HepG2 (cell line): ENCODE results near the gene PPEF2. TPM values are rescaled to one million over a fixed set of nuclear protein-coding genes. Genes with fewer than 3 reads are reported as not detected.
"Not testable (repeated sequence)": the region's sequence is repeated elsewhere in the genome, so short reads cannot be mapped to it uniquely, and the experiment has no call there.

Experiments used
- ATAC-seq: fragments of 200-7000 bp; cut with Tn5 transposase; 3 replicates; pipeline ENCODE4 v1.9.1; 2020; ENCODE audit warnings: mild to moderate bottlenecking, moderate library complexity
- BruUV-seq: library from RNA; stranded (reverse); fragments of 400-500 nt; replicated peaks from 2 replicates; lab custom pipeline; 2021; lab: Mats Ljungman, UMichigan
- CTCF ChIA-PET: fragments of 300-600 bp; formaldehyde crosslinking; extraction: SDS; loops from one replicate; lab custom pipeline; 2021; ENCODE audit warnings: low total read pairs, inconsistent platforms, low intra/inter-chr PET ratio; lab: Yijun Ruan, JAX
- POLR2A ChIA-PET: fragments of 350-600 bp; sonication (Branson Sonifier 250); formaldehyde crosslinking; loops from one replicate; lab custom pipeline; 2020; ENCODE audit warnings: antibody characterized with exemption, inconsistent platforms; lab: Yijun Ruan, JAX
- DNase-seq: peaks from one replicate; pipeline ENCODE4 v3.0.0-alpha.2; 2015; ENCODE audit warnings: low spot score
- FAIRE-seq: peaks from 3 replicates; lab custom pipeline; 2011; peaks lifted over from hg19 to GRCh38; lab: Jason Lieb, UNC
- H2AFZ ChIP-seq: one replicate; pipeline ENCODE4 v1.6.1; 2011; ENCODE audit warnings: low read length, inconsistent platforms
- H3K27ac ChIP-seq: fragments of 300-600 bp; 3 replicates; pipeline ENCODE4 v1.8.0; 2011; ENCODE audit warnings: mixed run types, mild to moderate bottlenecking, mixed read lengths, low read length, inconsistent platforms; ENCODE audit not compliant: insufficient read depth; ENCODE audit errors: extremely low read length
- H3K27me3 ChIP-seq, 2 experiments: fragments of 200-600 bp in 1 of 2; 2 replicates in 1 of 2; 3 replicates in 1 of 2; pipeline versions ENCODE4 v1.6.0 to v1.8.0; 2011; ENCODE audit warnings: low read length in 2 of 2, mild to moderate bottlenecking in 2 of 2, moderate library complexity in 2 of 2, inconsistent platforms in 1 of 2; ENCODE audit not compliant: insufficient read depth in 2 of 2, control insufficient read depth in 1 of 2
- H3K36me3 ChIP-seq, 2 experiments: fragments of 200-600 bp in 1 of 2; replicated peaks in 1 of 2; 2 replicates in 1 of 2; 3 replicates in 1 of 2; pipeline versions ENCODE4 v1.5.1 to v1.8.0; 2011; ENCODE audit warnings: low read length in 2 of 2, inconsistent platforms in 1 of 2; ENCODE audit not compliant: insufficient read depth in 2 of 2, control insufficient read depth in 1 of 2
- H3K4me1 ChIP-seq: 2 replicates; pipeline ENCODE4 v1.5.1; 2012; ENCODE audit warnings: low read length, inconsistent platforms; ENCODE audit not compliant: insufficient read depth
- H3K4me2 ChIP-seq: 2 replicates; pipeline ENCODE4 v1.6.0; 2011; ENCODE audit warnings: low read depth, low read length, inconsistent platforms
- H3K4me3 ChIP-seq, 3 experiments: fragments of 200-600 bp in 1 of 3; sonication (generic), shearing (Covaris generic) in 1 of 3; replicated peaks in 1 of 3; 2 replicates each; pipeline ENCODE4 v1.5.1; 2011 to 2016; ENCODE audit warnings: low read length in 3 of 3, inconsistent platforms in 2 of 3, low read depth in 2 of 3, mild to moderate bottlenecking in 2 of 3, control low read depth in 1 of 3, mixed read lengths in 1 of 3; ENCODE audit not compliant: insufficient read depth in 1 of 3
- H3K79me2 ChIP-seq: one replicate; pipeline ENCODE4 v1.6.1; 2011; ENCODE audit warnings: low read length, inconsistent platforms; ENCODE audit not compliant: insufficient read depth
- H3K9ac ChIP-seq: 2 replicates; pipeline ENCODE4 v1.6.0; 2011; ENCODE audit warnings: mild to moderate bottlenecking, low read depth, low read length, inconsistent platforms; ENCODE audit not compliant: insufficient read depth
- H3K9me3 ChIP-seq: 2 replicates; pipeline ENCODE4 v1.5.1; 2012; ENCODE audit warnings: mild to moderate bottlenecking, low read length
- H4K20me1 ChIP-seq: 2 replicates; pipeline ENCODE4 v1.6.0; 2011; ENCODE audit warnings: inconsistent platforms, mild to moderate bottlenecking, low read length, moderate library complexity; ENCODE audit not compliant: insufficient read depth
- ATF4 ChIP-seq, 2 experiments: fragments of 450-650 bp in 1 of 2; sonication (generic) in 1 of 2; formaldehyde crosslinking; IDR thresholded peaks; 2 replicates each; pipeline versions ENCODE4 v1.5.0 to v1.8.0; 2020 to 2022; ENCODE audit warnings: mild to moderate bottlenecking in 1 of 2, missing genetic modification reagents in 1 of 2
- BCL6 ChIP-seq: IDR thresholded peaks from 2 replicates; pipeline ENCODE4 v1.6.1; 2016; ENCODE audit warnings: missing genetic modification reagents, missing compliant biosample characterization
- GATAD2A ChIP-seq: IDR thresholded peaks from 2 replicates; pipeline ENCODE4 v1.6.1; 2016
- HOMEZ ChIP-seq: IDR thresholded peaks from 2 replicates; pipeline ENCODE4 v1.6.1; 2016; ENCODE audit warnings: low read depth
- ISL2 ChIP-seq: sonication (generic); formaldehyde crosslinking; IDR thresholded peaks from 2 replicates; pipeline ENCODE4 v1.5.0; 2020; ENCODE audit warnings: missing genetic modification reagents
- MAFK ChIP-seq, 2 experiments: IDR thresholded peaks in 1 of 2; conservative IDR thresholded peaks in 1 of 2; 2 replicates each; pipeline ENCODE4 v1.6.1; 2011; ENCODE audit warnings: improper control_type of control experiment in 2 of 2, low read length in 2 of 2
- RAD21 ChIP-seq: fragments of 450-650 bp; formaldehyde crosslinking; IDR thresholded peaks from 2 replicates; pipeline ENCODE4 v1.5.0; 2020; ENCODE audit warnings: mild to moderate bottlenecking
- TOPORS ChIP-seq: sonication (generic); formaldehyde crosslinking; IDR thresholded peaks from 2 replicates; pipeline ENCODE4 v1.8.0; 2023; ENCODE audit warnings: mild to moderate bottlenecking, missing genetic modification reagents
- ZNF362 ChIP-seq: sonication (generic); formaldehyde crosslinking; IDR thresholded peaks from 2 replicates; pipeline ENCODE4 v1.4.0; 2020; ENCODE audit warnings: missing genetic modification reagents, mild to moderate bottlenecking, borderline replicate concordance
- ZNF441 ChIP-seq: sonication (generic); formaldehyde crosslinking; IDR thresholded peaks from 2 replicates; pipeline ENCODE4 v1.7.0; 2021; ENCODE audit warnings: missing genetic modification reagents, borderline replicate concordance
- ZSCAN5A ChIP-seq: sonication (generic); formaldehyde crosslinking; IDR thresholded peaks from 2 replicates; pipeline ENCODE4 v1.8.0; 2022; ENCODE audit warnings: mild to moderate bottlenecking, missing genetic modification reagents, borderline replicate concordance
- WGBS: methylation state at CpG from one replicate; pipeline ENCODE4 v1.1.6; 2017; ENCODE audit warnings: low lambda C conversion rate; 5-methylcytosine and 5-hydroxymethylcytosine counted together
- in situ Hi-C: cut with HindIII; loops from 2 replicates; pipeline ENCODE4 v1.10.0; 2017; ENCODE audit warnings: low pct_unique_long_range_greater_than_20kb; ENCODE audit not compliant: extremely low pct_ligation_motif_present
- intact Hi-C: fragments of 100-400 bp; cut with micrococcal nuclease; formaldehyde crosslinking; loops from one replicate; pipeline ENCODE4 v1.10.0; 2022; ENCODE audit not compliant: unreplicated experiment
- polyA plus RNA-seq, 8 experiments: library from polyadenylated mRNA; depleted of rRNA in 3 of 8; stranded (reverse) in 7 of 8; unstranded in 1 of 8; fragments of >200 nt; fragmentation: Illumina TruSeq in 4 of 8; extraction: Trizol in 4 of 8; gene quantifications; 2 replicates each; pipeline versions ENCODE4 v1.2.1 to v1.2.3, GENCODE V29; 2011 to 2016; ENCODE audit warnings: low read depth in 4 of 8, missing spikeins in 1 of 8, mixed read lengths in 1 of 8; ENCODE audit not compliant: insufficient read depth in 1 of 8
- total RNA-seq, 5 experiments: library from RNA; depleted of rRNA; stranded (reverse); fragments of >200 nt; fragmentation: Illumina TruSeq; extraction: Trizol; gene quantifications; 2 replicates each; pipeline ENCODE4 v1.2.3, GENCODE V29; 2016; ENCODE audit warnings: low read depth in 1 of 5

PPEF2 gene
- total and polyA plus RNA-seq, 2 of the 13 experiments (the other 11 are each of a cell fraction or from before 2014, with no cell fraction given): 0.01 TPM; not detected in 1

- intact Hi-C loops: loop anchor here (1.0 to 5.0 kb wide), 2 partner anchors 127 to 195 kb away; partner anchors contain the start of gene USO1
- no peaks in the 10 kb centered on the region for H3K9me3 ChIP-seq
- no peaks in the 10 kb centered on the region for H4K20me1 ChIP-seq
- in situ Hi-C loops: no loop called here
- no peak for DNase-seq
- H3K4me3 ChIP-seq: no peak overlapping the region
- no peaks in the 10 kb centered on the region; a peak in 1 of 5 replicates for H3K27me3 ChIP-seq
- no TSS peak for BruUV-seq
- ChIA-PET CTCF (no interaction called here), POLR2A (no interaction called here)
- H3K4me1 ChIP-seq: peaks cover 39% of the 10 kb centered on the region
- no peak overlapping the region for H3K9ac ChIP-seq
- H3K27ac ChIP-seq: no peak overlapping the region
- peak; percentile 39 for ATAC-seq
- peak overlapping the region; percentile 68 for H3K4me2 ChIP-seq
- H2AFZ ChIP-seq: no peak overlapping the region
- 23% methylated on average over 4 of the region's 4 CpGs for WGBS
- FAIRE-seq: no peak
- no peak for TF ChIP-seq MAFK (conservative IDR thresholded peaks at IDR 0.05 in 1 of 2, IDR thresholded peaks at IDR 0.05 in 1 of 2; ENCODE audit: low read length in 2 of 2)
- peak in 1 of 2 experiments; percentile 26; a peak in 1 of 4 replicates for TF ChIP-seq ATF4 (CRISPR knock-in tag; IDR thresholded peaks at IDR 0.05)
- TF ChIP-seq BCL6 (CRISPR knock-in tag): 0 out of 2 replicates have a peak, but pooled peaks have one; percentile 23
- TF ChIP-seq, all 625 proteins: peak for 2
- Histone ChIP-seq H3K79me2 (no peaks in the 10 kb centered on the region), H3K36me3 (no peaks in the 10 kb centered on the region)
These were observed 53.4 kb downstream of the PPEF2 start for GRCh38 chr4:75848891-75849290.

- H3K79me2 ChIP-seq, CTCF ChIA-PET, H3K36me3 ChIP-seq, H3K27ac ChIP-seq, H3K27me3 ChIP-seq, H3K9ac ChIP-seq, in situ Hi-C loops, H4K20me1 ChIP-seq, BruUV-seq, H3K9me3 ChIP-seq: not testable (repeated sequence)
- peak; percentile 82 for FAIRE-seq
- peak overlapping the region in 2 of 3 experiments; percentile 15 to 38; a peak in 2 of 6 replicates for H3K4me3 ChIP-seq
- POLR2A ChIA-PET: interaction anchor here (1.0 kb wide), 1 partner anchor 124 kb away, joined by 5 read pairs; the partner anchor contains the start of gene USO1
- peak overlapping the region; percentile 68 for H3K4me2 ChIP-seq
- 12% methylated on average over 14 of the region's 14 CpGs for WGBS
- ATAC-seq: peak; percentile 83
- H2AFZ ChIP-seq: peak overlapping the region; percentile 42
- intact Hi-C loops: loop anchor here (1.0 to 5.0 kb wide), 2 partner anchors 126 to 194 kb away; partner anchors contain the start of gene USO1
- DNase-seq: peak; percentile 83
- H3K4me1 ChIP-seq: peaks cover 44% of the 10 kb centered on the region
- peak; percentile 99 for TF ChIP-seq ZNF441 (CRISPR knock-in tag)
- TF ChIP-seq GATAD2A (CRISPR knock-in tag): peak; percentile 45
- TF ChIP-seq RAD21 (CRISPR knock-in tag): peak; percentile 27; the same call in 1 of the 2 replicates
- 0 out of 2 replicates have a peak, but pooled peaks have one; percentile 46 for TF ChIP-seq TOPORS (CRISPR knock-in tag)
- TF ChIP-seq ZSCAN5A (CRISPR knock-in tag): 0 out of 2 replicates have a peak, but pooled peaks have one; percentile 40
- 0 out of 2 replicates have a peak, but pooled peaks have one; percentile 36 for TF ChIP-seq ISL2 (CRISPR knock-in tag)
- peak; percentile 95 for TF ChIP-seq ZNF362 (CRISPR knock-in tag)
- TF ChIP-seq HOMEZ (CRISPR knock-in tag): 0 out of 2 replicates have a peak, but pooled peaks have one; percentile 13
These were observed 54.0 kb downstream of the PPEF2 start for GRCh38 chr4:75848171-75848760.
